Measurements from ENCODE around the gene C2CD2.

C2CD2 gene

GRCh38 chr21:41879190-41879998 is 74.4 kb downstream of the C2CD2 start, which contains the start of gene PRDM15:
TSS of gene PRDM15 (minus strand) at chr21:41879344. CDS start at chr21:41860363, 18,981 bp downstream.
- TF ChIP-seq CREB5 (CRISPR knock-in tag; IDR thresholded peaks at IDR 0.05; ENCODE audit: low read depth) (no peak), CSRNP3 (CRISPR knock-in tag; IDR thresholded peaks at IDR 0.05) (0 out of 2 replicates have a peak, but pooled peaks have one; percentile 34)
- peak; percentile 66 for ATAC-seq

- TF ChIP-seq POU6F1 (CRISPR knock-in tag; IDR thresholded peaks at IDR 0.05; ENCODE audit: borderline replicate concordance, low read depth) (no peak), RARB (CRISPR knock-in tag; IDR thresholded peaks at IDR 0.05) (no peak), PPARA (CRISPR knock-in tag; IDR thresholded peaks at IDR 0.05; ENCODE audit: borderline replicate concordance) (no peak), ZFP3 (CRISPR knock-in tag; IDR thresholded peaks at IDR 0.05) (no peak), TCF4 (CRISPR knock-in tag; IDR thresholded peaks at IDR 0.05; ENCODE audit: borderline replicate concordance) (no peak), CSRNP3 (CRISPR knock-in tag; IDR thresholded peaks at IDR 0.05) (no peak), CREB5 (CRISPR knock-in tag; IDR thresholded peaks at IDR 0.05; ENCODE audit: low read depth) (no peak), SNAI2 (CRISPR knock-in tag; IDR thresholded peaks at IDR 0.05) (no peak), ZC3H10 (CRISPR knock-in tag; IDR thresholded peaks at IDR 0.05) (no peak), ZNF565 (CRISPR knock-in tag; conservative IDR thresholded peaks at IDR 0.05; ENCODE audit: low read depth) (no peak), ARNTL (CRISPR knock-in tag; IDR thresholded peaks at IDR 0.05; ENCODE audit: borderline replicate concordance, low read depth) (no peak)
- peak; percentile 44 for ATAC-seq
Observed at GRCh38 chr21:41878831-41879189, 75.0 kb downstream of the C2CD2 start.

- ATAC-seq, result peak; percentile 59
- no peak for TF ChIP-seq PATZ1 (CRISPR knock-in tag; IDR thresholded peaks at IDR 0.05; ENCODE audit: borderline replicate concordance)
- TF ChIP-seq ZFP3 (CRISPR knock-in tag; IDR thresholded peaks at IDR 0.05), result no peak
- no peak for TF ChIP-seq RARB (CRISPR knock-in tag; IDR thresholded peaks at IDR 0.05)
- TF ChIP-seq SNAI2 (CRISPR knock-in tag; IDR thresholded peaks at IDR 0.05), result no peak
- TF ChIP-seq CSDC2 (CRISPR knock-in tag; IDR thresholded peaks at IDR 0.05), result no peak
- TF ChIP-seq BACH2 (CRISPR knock-in tag; IDR thresholded peaks at IDR 0.05; ENCODE audit: borderline replicate concordance), result no peak
- no peak for TF ChIP-seq ZNF565 (CRISPR knock-in tag; conservative IDR thresholded peaks at IDR 0.05; ENCODE audit: low read depth)
- no peak for TF ChIP-seq TOX (CRISPR knock-in tag; IDR thresholded peaks at IDR 0.05; ENCODE audit: borderline replicate concordance)
- no peak for TF ChIP-seq POU6F1 (CRISPR knock-in tag; IDR thresholded peaks at IDR 0.05; ENCODE audit: borderline replicate concordance, low read depth)
- TF ChIP-seq TCF4 (CRISPR knock-in tag; IDR thresholded peaks at IDR 0.05; ENCODE audit: borderline replicate concordance), result no peak
- no peak for TF ChIP-seq CSRNP3 (CRISPR knock-in tag; IDR thresholded peaks at IDR 0.05)
- no peak for TF ChIP-seq ZNF8 (CRISPR knock-in tag; IDR thresholded peaks at IDR 0.05)
Observed at GRCh38 chr21:41877901-41878830, 75.7 kb downstream of the C2CD2 start.

Measured in SK-N-SH treated with all-trans-retinoic acid at 6 μM for 48 hours (cell line).